Suprapubic skin (tissue), 4 donors: Measurements from ENCODE around the gene CCDC88A.

Experiments
- EP300 ChIP-seq: sonication (generic); formaldehyde crosslinking; IDR thresholded peaks from one replicate; pipeline ENCODE4 v1.6.1; 2017; ENCODE audit warnings: antibody characterized with exemption
- POLR2A ChIP-seq, 2 donors: fragments of 450-650 bp; IDR thresholded peaks; one replicate each; pipeline ENCODE4 v1.6.1; 2017; ENCODE audit warnings: antibody characterized with exemption in 2 of 2, mild to moderate bottlenecking in 2 of 2, moderate library complexity in 2 of 2
- POLR2AphosphoS5 ChIP-seq, 3 donors: sonication (generic); formaldehyde crosslinking; IDR thresholded peaks; one replicate each; pipeline ENCODE4 v1.6.1; 2017; ENCODE audit warnings: antibody characterized with exemption in 3 of 3
- TF ChIP-seq, protein P1 (sequence below), 2 donors: fragments of 200-600 bp in 1 of 2; fragments of 450-650 bp in 1 of 2; sonication (generic) in 1 of 2; IDR thresholded peaks; one replicate each; pipeline ENCODE4 v1.5.1; 2016 to 2019; ENCODE audit warnings: antibody characterized with exemption in 2 of 2, mild to moderate bottlenecking in 1 of 2, moderate library complexity in 1 of 2

DNA sequence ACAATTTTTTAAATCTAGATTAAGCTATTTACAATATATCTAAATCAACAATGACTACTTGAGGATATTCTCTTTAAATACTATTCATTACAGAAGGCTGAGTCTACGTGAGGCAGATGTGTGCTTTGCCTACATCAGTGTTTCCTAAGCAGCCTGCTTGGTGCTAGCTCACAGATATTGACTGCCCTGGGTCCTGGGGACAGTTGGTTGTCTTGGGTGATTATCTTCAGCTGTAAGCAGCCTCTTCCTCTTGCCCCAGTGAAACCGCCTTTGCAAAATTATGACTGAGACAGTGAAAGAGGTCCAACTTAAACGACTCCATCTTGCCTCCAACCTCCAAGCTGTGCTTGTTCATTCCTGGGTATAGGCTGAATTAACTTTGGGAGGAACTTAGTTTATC, 39.6 kb upstream of the CCDC88A start:
- TF ChIP-seq POLR2A (IDR thresholded peaks at IDR 0.05), result no peak
- TF ChIP-seq POLR2AphosphoS5 (IDR thresholded peaks at IDR 0.05), result no peak
- TF ChIP-seq, protein P1, sequence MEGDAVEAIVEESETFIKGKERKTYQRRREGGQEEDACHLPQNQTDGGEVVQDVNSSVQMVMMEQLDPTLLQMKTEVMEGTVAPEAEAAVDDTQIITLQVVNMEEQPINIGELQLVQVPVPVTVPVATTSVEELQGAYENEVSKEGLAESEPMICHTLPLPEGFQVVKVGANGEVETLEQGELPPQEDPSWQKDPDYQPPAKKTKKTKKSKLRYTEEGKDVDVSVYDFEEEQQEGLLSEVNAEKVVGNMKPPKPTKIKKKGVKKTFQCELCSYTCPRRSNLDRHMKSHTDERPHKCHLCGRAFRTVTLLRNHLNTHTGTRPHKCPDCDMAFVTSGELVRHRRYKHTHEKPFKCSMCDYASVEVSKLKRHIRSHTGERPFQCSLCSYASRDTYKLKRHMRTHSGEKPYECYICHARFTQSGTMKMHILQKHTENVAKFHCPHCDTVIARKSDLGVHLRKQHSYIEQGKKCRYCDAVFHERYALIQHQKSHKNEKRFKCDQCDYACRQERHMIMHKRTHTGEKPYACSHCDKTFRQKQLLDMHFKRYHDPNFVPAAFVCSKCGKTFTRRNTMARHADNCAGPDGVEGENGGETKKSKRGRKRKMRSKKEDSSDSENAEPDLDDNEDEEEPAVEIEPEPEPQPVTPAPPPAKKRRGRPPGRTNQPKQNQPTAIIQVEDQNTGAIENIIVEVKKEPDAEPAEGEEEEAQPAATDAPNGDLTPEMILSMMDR (IDR thresholded peaks at IDR 0.05), result no peak
- TF ChIP-seq EP300, result no peak
